Measurements from ENCODE around the gene GRIP2. TPM values are rescaled to one million over a fixed set of nuclear protein-coding genes. Genes with fewer than 3 reads are reported as not detected.

Gene GRIP2
- total and polyA plus RNA-seq, 3 experiments from 2014 or later = not detected

GRCh38 chr3:14524920-14525660 is 15.1 kb downstream of the GRIP2 start:
- Mint-ChIP-seq H3K27ac (no peak overlapping the region), H3K4me3 (no peak overlapping the region), H3K4me1 (peaks cover 0 to 6% (median 0%) of the 10 kb centered on the region in 3 donors), H3K9me3 (peaks cover 0 to 2% (median 0%) of the 10 kb centered on the region in 5 donors), H3K27me3 (peaks cover 4 to 31% of the 10 kb centered on the region in 2 donors), H3K36me3 (no peaks in the 10 kb centered on the region)
- no peak for DNase-seq
- H3K4me3 ChIP-seq (ENCODE audit: low read length) = no peak overlapping the region
- no peak overlapping the region for H3K27ac ChIP-seq (ENCODE audit: low read depth, low read length)
- no peaks in the 10 kb centered on the region for H3K36me3 ChIP-seq (ENCODE audit: insufficient read depth, low read length)
- no peaks in the 10 kb centered on the region for H3K9me3 ChIP-seq (ENCODE audit: low read length)
- CTCF ChIA-PET = no interaction called here
- peaks cover 5% of the 10 kb centered on the region for H3K27me3 ChIP-seq (ENCODE audit: insufficient read depth, low read length, poor library complexity, severe bottlenecking)
- H3K4me1 ChIP-seq (ENCODE audit: insufficient read depth, low read length) = no peaks in the 10 kb centered on the region
- POLR2A ChIA-PET = no interaction called here

- H3K9me3 Mint-ChIP-seq = no peaks in the 10 kb centered on the region
- no peaks in the 10 kb centered on the region for H3K36me3 Mint-ChIP-seq
- no peak for DNase-seq
- H3K4me3 Mint-ChIP-seq = no peak overlapping the region
- peaks cover 0 to 6% (median 0%) of the 10 kb centered on the region in 3 donors for H3K4me1 Mint-ChIP-seq
- H3K27me3 ChIP-seq (ENCODE audit: insufficient read depth, low read length, poor library complexity, severe bottlenecking) = peaks cover 5% of the 10 kb centered on the region
- H3K27ac ChIP-seq (ENCODE audit: low read depth, low read length) = no peak overlapping the region
- ChIA-PET POLR2A (no interaction called here), CTCF (no interaction called here)
- no peaks in the 10 kb centered on the region for H3K9me3 ChIP-seq (ENCODE audit: low read length)
- no peak overlapping the region for H3K4me3 ChIP-seq (ENCODE audit: low read length)
- H3K4me1 ChIP-seq (ENCODE audit: insufficient read depth, low read length) = no peaks in the 10 kb centered on the region
- peaks cover 7 to 29% of the 10 kb centered on the region in 2 donors for H3K27me3 Mint-ChIP-seq
- H3K27ac Mint-ChIP-seq = no peak overlapping the region
- no peaks in the 10 kb centered on the region for H3K36me3 ChIP-seq (ENCODE audit: insufficient read depth, low read length)
These were observed 15.8 kb downstream of the GRIP2 start for GRCh38 chr3:14524311-14524711.

GRCh38 chr3:14523792-14524191 is 16.4 kb downstream of the GRIP2 start:
- no peaks in the 10 kb centered on the region for H3K36me3 ChIP-seq (ENCODE audit: insufficient read depth, low read length)
- Mint-ChIP-seq H3K4me1 (peaks cover 0 to 6% (median 0%) of the 10 kb centered on the region in 3 donors), H3K9me3 (no peaks in the 10 kb centered on the region), H3K27me3 (peaks cover 7 to 32% of the 10 kb centered on the region in 2 donors), H3K36me3 (no peaks in the 10 kb centered on the region), H3K4me3 (no peak overlapping the region), H3K27ac (no peak overlapping the region)
- DNase-seq = no peak
- H3K9me3 ChIP-seq (ENCODE audit: low read length) = no peaks in the 10 kb centered on the region
- no peaks in the 10 kb centered on the region for H3K4me1 ChIP-seq (ENCODE audit: insufficient read depth, low read length)
- H3K4me3 ChIP-seq (ENCODE audit: low read length) = no peak overlapping the region
- POLR2A ChIA-PET = no interaction called here
- H3K27ac ChIP-seq (ENCODE audit: low read depth, low read length) = no peak overlapping the region
- H3K27me3 ChIP-seq (ENCODE audit: insufficient read depth, low read length, poor library complexity, severe bottlenecking) = peaks cover 5% of the 10 kb centered on the region
- CTCF ChIA-PET = no interaction called here

GRCh38 chr3:14522768-14523167 is 17.4 kb downstream of the GRIP2 start:
- H3K36me3 ChIP-seq (ENCODE audit: insufficient read depth, low read length) = no peaks in the 10 kb centered on the region
- Mint-ChIP-seq H3K27ac (no peak overlapping the region), H3K4me1 (peaks cover 0 to 6% (median 0%) of the 10 kb centered on the region in 3 donors), H3K36me3 (no peaks in the 10 kb centered on the region), H3K27me3 (peaks cover 7 to 33% of the 10 kb centered on the region in 2 donors), H3K4me3 (no peak overlapping the region), H3K9me3 (no peaks in the 10 kb centered on the region)
- DNase-seq = no peak
- ChIA-PET POLR2A (no interaction called here), CTCF (interaction anchor here (2.6 kb wide), 1 partner anchor 13 kb away, joined by 6 read pairs; no protein-coding TSS in a partner anchor)
- peaks cover 5% of the 10 kb centered on the region for H3K27me3 ChIP-seq (ENCODE audit: insufficient read depth, low read length, poor library complexity, severe bottlenecking)
- H3K4me1 ChIP-seq (ENCODE audit: insufficient read depth, low read length) = no peaks in the 10 kb centered on the region
- no peaks in the 10 kb centered on the region for H3K9me3 ChIP-seq (ENCODE audit: low read length)
- no peak overlapping the region for H3K4me3 ChIP-seq (ENCODE audit: low read length)
- H3K27ac ChIP-seq (ENCODE audit: low read depth, low read length) = no peak overlapping the region

- no peak overlapping the region for H3K4me3 ChIP-seq (ENCODE audit: low read length)
- H3K4me3 Mint-ChIP-seq = no peak overlapping the region
- no peak overlapping the region for H3K27ac Mint-ChIP-seq
- peaks cover 5% of the 10 kb centered on the region for H3K27me3 ChIP-seq (ENCODE audit: insufficient read depth, low read length, poor library complexity, severe bottlenecking)
- H3K36me3 Mint-ChIP-seq = no peaks in the 10 kb centered on the region
- H3K27me3 Mint-ChIP-seq = peaks cover 7 to 33% of the 10 kb centered on the region in 2 donors
- ChIA-PET CTCF (interaction anchor here (2.6 kb wide), 1 partner anchor 12 kb away, joined by 6 read pairs; no protein-coding TSS in a partner anchor), POLR2A (no interaction called here)
- H3K9me3 Mint-ChIP-seq = no peaks in the 10 kb centered on the region
- DNase-seq = no peak
- H3K4me1 Mint-ChIP-seq = peaks cover 0 to 6% (median 0%) of the 10 kb centered on the region in 3 donors
- no peaks in the 10 kb centered on the region for H3K9me3 ChIP-seq (ENCODE audit: low read length)
- no peak overlapping the region for H3K27ac ChIP-seq (ENCODE audit: low read depth, low read length)
- no peaks in the 10 kb centered on the region for H3K4me1 ChIP-seq (ENCODE audit: insufficient read depth, low read length)
- H3K36me3 ChIP-seq (ENCODE audit: insufficient read depth, low read length) = no peaks in the 10 kb centered on the region
These were observed 17.9 kb downstream of the GRIP2 start for GRCh38 chr3:14522129-14522691.

- CTCF ChIA-PET = interaction anchor here (2.6 kb wide), 1 partner anchor 12 kb away, joined by 6 read pairs; no protein-coding TSS in a partner anchor
These were observed 18.5 kb downstream of the GRIP2 start for GRCh38 chr3:14521611-14522010.

GRCh38 chr3:14520967-14521366 is 19.2 kb downstream of the GRIP2 start:
- Histone ChIP-seq H3K4me1 (ENCODE audit: insufficient read depth, low read length) (no peaks in the 10 kb centered on the region), H3K27ac (ENCODE audit: low read depth, low read length) (no peak overlapping the region), H3K36me3 (ENCODE audit: insufficient read depth, low read length) (no peaks in the 10 kb centered on the region), H3K9me3 (ENCODE audit: low read length) (no peaks in the 10 kb centered on the region), H3K27me3 (ENCODE audit: insufficient read depth, low read length, poor library complexity, severe bottlenecking) (no peaks in the 10 kb centered on the region), H3K4me3 (ENCODE audit: low read length) (no peak overlapping the region)
- CTCF ChIA-PET = interaction anchor here (2.6 kb wide), 1 partner anchor 11 kb away, joined by 6 read pairs; no protein-coding TSS in a partner anchor
- POLR2A ChIA-PET = no interaction called here
- no peaks in the 10 kb centered on the region for H3K9me3 Mint-ChIP-seq
- H3K4me3 Mint-ChIP-seq = no peak overlapping the region
- H3K36me3 Mint-ChIP-seq = no peaks in the 10 kb centered on the region
- H3K27ac Mint-ChIP-seq = no peak overlapping the region
- H3K27me3 Mint-ChIP-seq = peaks cover 5 to 30% of the 10 kb centered on the region in 2 donors
- DNase-seq = no peak
- H3K4me1 Mint-ChIP-seq = no peaks in the 10 kb centered on the region

More at GRCh38 chr3:14521611-14522010, 18.5 kb downstream of the GRIP2 start:
- Histone ChIP-seq H3K27ac (ENCODE audit: low read depth, low read length) (no peak overlapping the region), H3K27me3 (ENCODE audit: insufficient read depth, low read length, poor library complexity, severe bottlenecking) (peaks cover 2% of the 10 kb centered on the region), H3K4me3 (ENCODE audit: low read length) (no peak overlapping the region), H3K9me3 (ENCODE audit: low read length) (no peaks in the 10 kb centered on the region), H3K36me3 (ENCODE audit: insufficient read depth, low read length) (no peaks in the 10 kb centered on the region), H3K4me1 (ENCODE audit: insufficient read depth, low read length) (no peaks in the 10 kb centered on the region)
- no peak for DNase-seq
- POLR2A ChIA-PET = no interaction called here
- H3K4me1 Mint-ChIP-seq = peaks cover 0 to 5% (median 0%) of the 10 kb centered on the region in 3 donors
- no peak overlapping the region for H3K4me3 Mint-ChIP-seq
- no peaks in the 10 kb centered on the region for H3K9me3 Mint-ChIP-seq
- peaks cover 7 to 35% of the 10 kb centered on the region in 2 donors for H3K27me3 Mint-ChIP-seq
- no peak overlapping the region for H3K27ac Mint-ChIP-seq
- no peaks in the 10 kb centered on the region for H3K36me3 Mint-ChIP-seq

- ChIA-PET CTCF (interaction anchor here (2.6 kb wide), 1 partner anchor 10 kb away, joined by 6 read pairs; no protein-coding TSS in a partner anchor), POLR2A (no interaction called here)
- Histone ChIP-seq H3K27ac (ENCODE audit: low read depth, low read length) (no peak overlapping the region), H3K4me1 (ENCODE audit: insufficient read depth, low read length) (no peaks in the 10 kb centered on the region), H3K36me3 (ENCODE audit: insufficient read depth, low read length) (no peaks in the 10 kb centered on the region), H3K27me3 (ENCODE audit: insufficient read depth, low read length, poor library complexity, severe bottlenecking) (no peaks in the 10 kb centered on the region), H3K9me3 (ENCODE audit: low read length) (no peaks in the 10 kb centered on the region), H3K4me3 (ENCODE audit: low read length) (no peak overlapping the region)
- H3K27me3 Mint-ChIP-seq = peaks cover 5 to 28% of the 10 kb centered on the region in 2 donors
- no peaks in the 10 kb centered on the region for H3K36me3 Mint-ChIP-seq
- no peak overlapping the region for H3K4me3 Mint-ChIP-seq
- H3K9me3 Mint-ChIP-seq = no peaks in the 10 kb centered on the region
- no peak for DNase-seq
- no peak overlapping the region for H3K27ac Mint-ChIP-seq
- H3K4me1 Mint-ChIP-seq = no peaks in the 10 kb centered on the region
These were observed 20.0 kb downstream of the GRIP2 start for GRCh38 chr3:14520149-14520548.

Data from CD8-positive, alpha-beta memory T cell (primary cell).